Measurements from ENCODE around the gene EYA4.

GRCh38 chr6:133415262-133415661, 174.1 kb downstream of the EYA4 start:
- TF ChIP-seq CTCF (conservative IDR thresholded peaks at IDR 0.05 in 1 of 2, IDR thresholded peaks at IDR 0.05 in 1 of 2; ENCODE audit: low read depth in 1 of 2, low read length in 2 of 2), result no peak
- no peak for TF ChIP-seq EZH2 (IDR thresholded peaks at IDR 0.05; ENCODE audit: low read length, missing control alignments)
